GM12878 (cell line): ENCODE data around the gene RAPGEF4. TPM values are rescaled to one million over a fixed set of nuclear protein-coding genes. Genes with fewer than 3 reads are reported as not detected.

ENCODE experiments used
- HDAC2 ChIP-seq: fragments of 200-600 bp; sonication (generic); IDR thresholded peaks from 2 replicates; pipeline ENCODE4 v1.6.1; 2017
- MYC ChIP-seq: IDR thresholded peaks from 2 replicates; pipeline ENCODE4 v1.6.1; 2011; ENCODE audit warnings: mild to moderate bottlenecking, low read length, moderate library complexity, inconsistent platforms; ENCODE audit not compliant: insufficient read depth, insufficient replicate concordance, insufficient read length, severe bottlenecking
- NFYB ChIP-seq: IDR thresholded peaks from 2 replicates; pipeline ENCODE4 v1.6.1; 2011; ENCODE audit warnings: low read depth, mild to moderate bottlenecking, low read length, improper control_type of control experiment, moderate library complexity; ENCODE audit not compliant: insufficient read depth
- POLR2AphosphoS2 ChIP-seq: IDR thresholded peaks from 2 replicates; pipeline ENCODE4 v1.6.1; 2011; ENCODE audit warnings: low read depth, mild to moderate bottlenecking, low read length, improper control_type of control experiment, moderate library complexity
- RELA ChIP-seq: fragments of 450-650 bp; IDR thresholded peaks from 2 replicates; pipeline ENCODE4 v1.8.0; 2014; ENCODE audit warnings: borderline replicate concordance; ENCODE audit not compliant: partially characterized antibody
- TARDBP ChIP-seq: IDR thresholded peaks from 2 replicates; pipeline ENCODE4 v1.6.1; 2016; ENCODE audit warnings: borderline replicate concordance
- ZZZ3 ChIP-seq: IDR thresholded peaks from 2 replicates; pipeline ENCODE4 v1.6.1; 2011; ENCODE audit warnings: low read depth; ENCODE audit not compliant: control insufficient read depth, insufficient read length
- polyA plus RNA-seq, 11 experiments: library from polyadenylated mRNA; depleted of rRNA in 4 of 11; unstranded in 6 of 11; stranded (reverse) in 5 of 11; fragments of >200 nt; fragmentation: Nextera tagmentation in 4 of 11; fragmentation: Illumina TruSeq in 1 of 11; extraction: Ambion mirVana in 4 of 11; extraction: Trizol in 1 of 11; gene quantifications; 1 replicate in 1 of 11; 2 replicates in 10 of 11; pipeline versions ENCODE4 v1.2.1 to v1.2.3, GENCODE V29; 2011 to 2016; ENCODE audit warnings: inconsistent platforms in 2 of 11, missing spikeins in 2 of 11, low read depth in 1 of 11
- total RNA-seq, 4 experiments: library from RNA; depleted of rRNA in 3 of 4; stranded (reverse); fragments of >200 nt in 3 of 4; fragmentation: Illumina TruSeq in 1 of 4; extraction: Trizol in 1 of 4; gene quantifications; 2 replicates each; pipeline versions ENCODE4 v1.2.1 to v1.2.3, GENCODE V29; 2013 to 2021
- TF ChIP-seq, protein P1 (sequence below): fragments of 450-650 bp; formaldehyde crosslinking; IDR thresholded peaks from 2 replicates; pipeline ENCODE4 v1.4.0; 2020; ENCODE audit warnings: mild to moderate bottlenecking, moderate library complexity
- TF ChIP-seq, protein P2 (sequence below): fragments of 450-650 bp; IDR thresholded peaks from 2 replicates; pipeline ENCODE4 v1.6.1; 2017; ENCODE audit warnings: mild to moderate bottlenecking, moderate library complexity
- TF ChIP-seq, protein P3 (sequence below): fragments of 450-650 bp; IDR thresholded peaks from 2 replicates; pipeline ENCODE4 v1.6.1; 2017; ENCODE audit warnings: mild to moderate bottlenecking, low read depth, inconsistent platforms; ENCODE audit not compliant: poor library complexity, severe bottlenecking

Gene RAPGEF4
- total and polyA plus RNA-seq, 10 of the 15 experiments (the other 5 are each of a cell fraction or from before 2014, with no cell fraction given): 0.18 TPM; not detected in 8

DNA sequence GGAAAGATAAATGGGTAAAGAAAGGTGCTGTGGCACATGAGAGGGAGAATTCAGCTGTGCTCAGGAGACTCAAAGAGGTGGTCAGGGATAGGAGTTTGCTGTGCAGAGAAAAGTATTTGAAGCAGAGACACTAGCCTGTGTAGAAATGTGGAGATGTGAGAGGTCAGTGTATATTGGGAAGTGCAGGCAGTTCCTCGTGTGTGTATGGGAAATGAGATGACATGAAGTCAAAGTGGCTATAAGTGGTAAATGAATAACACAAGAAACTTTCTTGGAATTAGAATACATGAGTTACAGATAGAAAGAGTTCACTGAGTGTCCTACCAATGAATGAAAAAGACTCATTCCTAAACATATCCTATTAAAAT is 351.6 kb downstream of the RAPGEF4 start (continued):
- TF ChIP-seq, protein P1, sequence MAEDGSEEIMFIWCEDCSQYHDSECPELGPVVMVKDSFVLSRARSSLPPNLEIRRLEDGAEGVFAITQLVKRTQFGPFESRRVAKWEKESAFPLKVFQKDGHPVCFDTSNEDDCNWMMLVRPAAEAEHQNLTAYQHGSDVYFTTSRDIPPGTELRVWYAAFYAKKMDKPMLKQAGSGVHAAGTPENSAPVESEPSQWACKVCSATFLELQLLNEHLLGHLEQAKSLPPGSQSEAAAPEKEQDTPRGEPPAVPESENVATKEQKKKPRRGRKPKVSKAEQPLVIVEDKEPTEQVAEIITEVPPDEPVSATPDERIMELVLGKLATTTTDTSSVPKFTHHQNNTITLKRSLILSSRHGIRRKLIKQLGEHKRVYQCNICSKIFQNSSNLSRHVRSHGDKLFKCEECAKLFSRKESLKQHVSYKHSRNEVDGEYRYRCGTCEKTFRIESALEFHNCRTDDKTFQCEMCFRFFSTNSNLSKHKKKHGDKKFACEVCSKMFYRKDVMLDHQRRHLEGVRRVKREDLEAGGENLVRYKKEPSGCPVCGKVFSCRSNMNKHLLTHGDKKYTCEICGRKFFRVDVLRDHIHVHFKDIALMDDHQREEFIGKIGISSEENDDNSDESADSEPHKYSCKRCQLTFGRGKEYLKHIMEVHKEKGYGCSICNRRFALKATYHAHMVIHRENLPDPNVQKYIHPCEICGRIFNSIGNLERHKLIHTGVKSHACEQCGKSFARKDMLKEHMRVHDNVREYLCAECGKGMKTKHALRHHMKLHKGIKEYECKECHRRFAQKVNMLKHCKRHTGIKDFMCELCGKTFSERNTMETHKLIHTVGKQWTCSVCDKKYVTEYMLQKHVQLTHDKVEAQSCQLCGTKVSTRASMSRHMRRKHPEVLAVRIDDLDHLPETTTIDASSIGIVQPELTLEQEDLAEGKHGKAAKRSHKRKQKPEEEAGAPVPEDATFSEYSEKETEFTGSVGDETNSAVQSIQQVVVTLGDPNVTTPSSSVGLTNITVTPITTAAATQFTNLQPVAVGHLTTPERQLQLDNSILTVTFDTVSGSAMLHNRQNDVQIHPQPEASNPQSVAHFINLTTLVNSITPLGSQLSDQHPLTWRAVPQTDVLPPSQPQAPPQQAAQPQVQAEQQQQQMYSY (CRISPR knock-in tag): no peak
- TF ChIP-seq TARDBP: no peak
- TF ChIP-seq, protein P2, sequence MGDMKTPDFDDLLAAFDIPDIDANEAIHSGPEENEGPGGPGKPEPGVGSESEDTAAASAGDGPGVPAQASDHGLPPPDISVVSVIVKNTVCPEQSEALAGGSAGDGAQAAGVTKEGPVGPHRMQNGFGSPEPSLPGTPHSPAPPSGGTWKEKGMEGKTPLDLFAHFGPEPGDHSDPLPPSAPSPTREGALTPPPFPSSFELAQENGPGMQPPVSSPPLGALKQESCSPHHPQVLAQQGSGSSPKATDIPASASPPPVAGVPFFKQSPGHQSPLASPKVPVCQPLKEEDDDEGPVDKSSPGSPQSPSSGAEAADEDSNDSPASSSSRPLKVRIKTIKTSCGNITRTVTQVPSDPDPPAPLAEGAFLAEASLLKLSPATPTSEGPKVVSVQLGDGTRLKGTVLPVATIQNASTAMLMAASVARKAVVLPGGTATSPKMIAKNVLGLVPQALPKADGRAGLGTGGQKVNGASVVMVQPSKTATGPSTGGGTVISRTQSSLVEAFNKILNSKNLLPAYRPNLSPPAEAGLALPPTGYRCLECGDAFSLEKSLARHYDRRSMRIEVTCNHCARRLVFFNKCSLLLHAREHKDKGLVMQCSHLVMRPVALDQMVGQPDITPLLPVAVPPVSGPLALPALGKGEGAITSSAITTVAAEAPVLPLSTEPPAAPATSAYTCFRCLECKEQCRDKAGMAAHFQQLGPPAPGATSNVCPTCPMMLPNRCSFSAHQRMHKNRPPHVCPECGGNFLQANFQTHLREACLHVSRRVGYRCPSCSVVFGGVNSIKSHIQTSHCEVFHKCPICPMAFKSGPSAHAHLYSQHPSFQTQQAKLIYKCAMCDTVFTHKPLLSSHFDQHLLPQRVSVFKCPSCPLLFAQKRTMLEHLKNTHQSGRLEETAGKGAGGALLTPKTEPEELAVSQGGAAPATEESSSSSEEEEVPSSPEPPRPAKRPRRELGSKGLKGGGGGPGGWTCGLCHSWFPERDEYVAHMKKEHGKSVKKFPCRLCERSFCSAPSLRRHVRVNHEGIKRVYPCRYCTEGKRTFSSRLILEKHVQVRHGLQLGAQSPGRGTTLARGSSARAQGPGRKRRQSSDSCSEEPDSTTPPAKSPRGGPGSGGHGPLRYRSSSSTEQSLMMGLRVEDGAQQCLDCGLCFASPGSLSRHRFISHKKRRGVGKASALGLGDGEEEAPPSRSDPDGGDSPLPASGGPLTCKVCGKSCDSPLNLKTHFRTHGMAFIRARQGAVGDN: no peak
- TF ChIP-seq RELA: no peak
- TF ChIP-seq ZZZ3: no peak
- TF ChIP-seq, protein P3, sequence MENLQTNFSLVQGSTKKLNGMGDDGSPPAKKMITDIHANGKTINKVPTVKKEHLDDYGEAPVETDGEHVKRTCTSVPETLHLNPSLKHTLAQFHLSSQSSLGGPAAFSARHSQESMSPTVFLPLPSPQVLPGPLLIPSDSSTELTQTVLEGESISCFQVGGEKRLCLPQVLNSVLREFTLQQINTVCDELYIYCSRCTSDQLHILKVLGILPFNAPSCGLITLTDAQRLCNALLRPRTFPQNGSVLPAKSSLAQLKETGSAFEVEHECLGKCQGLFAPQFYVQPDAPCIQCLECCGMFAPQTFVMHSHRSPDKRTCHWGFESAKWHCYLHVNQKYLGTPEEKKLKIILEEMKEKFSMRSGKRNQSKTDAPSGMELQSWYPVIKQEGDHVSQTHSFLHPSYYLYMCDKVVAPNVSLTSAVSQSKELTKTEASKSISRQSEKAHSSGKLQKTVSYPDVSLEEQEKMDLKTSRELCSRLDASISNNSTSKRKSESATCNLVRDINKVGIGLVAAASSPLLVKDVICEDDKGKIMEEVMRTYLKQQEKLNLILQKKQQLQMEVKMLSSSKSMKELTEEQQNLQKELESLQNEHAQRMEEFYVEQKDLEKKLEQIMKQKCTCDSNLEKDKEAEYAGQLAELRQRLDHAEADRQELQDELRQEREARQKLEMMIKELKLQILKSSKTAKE: no peak
- TF ChIP-seq MYC: no peak
- no peak for TF ChIP-seq HDAC2
- no peak for TF ChIP-seq NFYB
- no peak for TF ChIP-seq POLR2AphosphoS2
